22Rv1 (cell line): Measurements from ENCODE around the gene CCDC178.

Experiments
- H3K27ac ChIP-seq: fragments of 450-650 bp; 2 replicates; pipeline ENCODE4 v1.5.1; 2017
- CTCF ChIP-seq: fragments of 450-650 bp; IDR thresholded peaks from 2 replicates; pipeline ENCODE4 v1.5.1; 2017; ENCODE audit warnings: mild to moderate bottlenecking
- ZFX ChIP-seq: fragments of 450-650 bp; IDR thresholded peaks from 2 replicates; pipeline ENCODE4 v1.6.1; 2017; ENCODE audit warnings: antibody characterized with exemption, borderline replicate concordance

CCDC178 gene

GRCh38 chr18:32899819-32900218, 540.7 kb downstream of the CCDC178 start:
- H3K27ac ChIP-seq, result no peak overlapping the region
- TF ChIP-seq ZFX, result no peak
- TF ChIP-seq CTCF, result peak; percentile 20

GRCh38 chr18:32896776-32897547, 543.6 kb downstream of the CCDC178 start:
- no peak for TF ChIP-seq CTCF
- no peak for TF ChIP-seq ZFX
- H3K27ac ChIP-seq, result no peak overlapping the region

- TF ChIP-seq CTCF (peak; percentile 47), ZFX (no peak)
- no peak overlapping the region for H3K27ac ChIP-seq
Measured at GRCh38 chr18:32893915-32894314, 546.6 kb downstream of the CCDC178 start.

GRCh38 chr18:32891797-32892196, 548.7 kb downstream of the CCDC178 start:
- no peak for TF ChIP-seq CTCF
- no peak for TF ChIP-seq ZFX
- H3K27ac ChIP-seq, result no peak overlapping the region

GRCh38 chr18:32891130-32891529, 549.4 kb downstream of the CCDC178 start:
- TF ChIP-seq ZFX (no peak), CTCF (no peak)
- no peak overlapping the region for H3K27ac ChIP-seq

- H3K27ac ChIP-seq, result no peak overlapping the region
- TF ChIP-seq CTCF (no peak), ZFX (no peak)
Measured at GRCh38 chr18:32889615-32890593, 550.6 kb downstream of the CCDC178 start.
